MCF 10A (cell line): ENCODE measurements around the gene AP4M1. TPM values are rescaled to one million over a fixed set of nuclear protein-coding genes. Genes with fewer than 3 reads are reported as not detected.

Experiments used
- BruUV-seq: library from RNA; stranded (reverse); fragments of 400-500 nt; replicated peaks from 2 replicates; lab custom pipeline; 2021; lab: Mats Ljungman, UMichigan
- CTCF ChIA-PET: fragments of 300-600 bp; sonication (Branson Sonifier 250); formaldehyde crosslinking; extraction: SDS; loops from one replicate; lab custom pipeline; 2021; ENCODE audit warnings: antibody characterized with exemption, inconsistent platforms; lab: Yijun Ruan, JAX
- POLR2A ChIA-PET: fragments of 300-600, 350-650 bp; sonication (Branson Sonifier 250); formaldehyde crosslinking; extraction: SDS; loops from one replicate; lab custom pipeline; 2020; ENCODE audit warnings: antibody characterized with exemption, inconsistent platforms; lab: Yijun Ruan, JAX
- DNase-seq: peaks from one replicate; pipeline ENCODE4 v3.0.0-alpha.2; 2018; ENCODE audit not compliant: unreplicated experiment
- H3K27ac Mint-ChIP-seq: one replicate; pipeline ENCODE4 v1.8.0; 2022; ENCODE audit warnings: mild to moderate bottlenecking, low read depth, mixed read lengths; ENCODE audit not compliant: unreplicated experiment
- H3K27me3 Mint-ChIP-seq: one replicate; pipeline ENCODE4 v1.8.0; 2022; ENCODE audit warnings: mixed read lengths; ENCODE audit not compliant: insufficient read depth, unreplicated experiment
- H3K36me3 Mint-ChIP-seq: one replicate; pipeline ENCODE4 v1.8.0; 2022; ENCODE audit warnings: mild to moderate bottlenecking, moderate library complexity, mixed read lengths; ENCODE audit not compliant: insufficient read depth, unreplicated experiment
- H3K4me1 Mint-ChIP-seq: one replicate; pipeline ENCODE4 v1.8.0; 2022; ENCODE audit warnings: mixed read lengths; ENCODE audit not compliant: insufficient read depth, unreplicated experiment
- H3K4me3 Mint-ChIP-seq: one replicate; pipeline ENCODE4 v1.8.0; 2022; ENCODE audit warnings: mild to moderate bottlenecking, moderate library complexity, mixed read lengths; ENCODE audit not compliant: unreplicated experiment
- H3K9me3 Mint-ChIP-seq: one replicate; pipeline ENCODE4 v1.8.0; 2022; ENCODE audit warnings: mixed read lengths; ENCODE audit not compliant: unreplicated experiment
- intact Hi-C: fragments of 100-400 bp; cut with micrococcal nuclease; formaldehyde crosslinking; loops from 2 replicates; pipeline ENCODE4 v1.14.1; 2022
- total RNA-seq: library from RNA; stranded (reverse); gene quantifications from 2 replicates; pipeline ENCODE4 v1.2.3, GENCODE V29; 2022
- TF ChIP-seq, protein P1 (sequence below): fragments of 200-600 bp; IDR thresholded peaks from one replicate; pipeline ENCODE4 v1.8.0; 2022; ENCODE audit warnings: antibody characterized with exemption, mild to moderate bottlenecking; ENCODE audit not compliant: unreplicated experiment

AP4M1 gene
- total RNA-seq, 1 experiment from 2014 or later: 13.5 TPM

DNA sequence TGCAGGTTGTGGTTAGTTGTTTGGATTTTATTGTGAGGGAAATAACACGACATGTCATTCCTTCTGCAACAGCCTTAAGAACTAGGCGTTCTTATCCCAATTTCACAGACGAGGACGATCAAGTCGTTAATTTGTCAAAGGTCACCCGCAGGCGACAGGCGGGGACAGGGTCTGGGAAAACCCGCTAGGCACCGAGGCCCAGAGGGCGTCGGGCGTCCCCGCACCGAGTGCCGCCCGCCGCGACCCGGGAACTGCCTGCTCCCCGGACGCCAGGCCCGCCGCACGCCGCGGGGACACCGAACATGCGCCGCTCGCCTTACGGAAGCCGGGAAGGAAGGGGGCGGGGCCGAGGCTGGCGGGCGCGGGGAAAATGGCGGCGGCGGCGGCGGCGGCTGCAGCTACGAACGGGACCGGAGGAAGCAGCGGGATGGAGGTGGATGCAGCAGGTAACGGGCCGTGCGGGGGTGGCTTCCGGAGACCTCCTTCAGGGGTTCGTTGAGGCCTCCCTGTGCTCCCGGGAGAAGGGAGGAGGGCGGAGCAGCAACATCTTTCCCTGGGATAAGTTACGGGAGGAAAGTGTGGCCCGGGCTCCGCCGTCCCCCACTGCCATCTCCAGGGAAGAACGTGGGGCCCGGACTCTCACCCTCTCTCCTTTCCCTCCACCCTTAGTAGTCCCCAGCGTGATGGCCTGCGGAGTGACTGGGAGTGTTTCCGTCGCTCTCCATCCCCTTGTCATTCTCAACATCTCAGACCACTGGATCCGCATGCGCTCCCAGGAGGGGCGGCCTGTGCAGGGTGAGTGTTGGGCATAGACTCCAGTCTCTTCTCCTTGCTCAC, 12.6 kb upstream of the AP4M1 start, which contains the start of gene COPS6:
Gene COPS6 (plus strand): TSS at position 349 of the 837 bp plus-strand sequence. CDS start 22 bp downstream, at position 371.
- BruUV-seq: no TSS peak
- POLR2A ChIA-PET: interaction anchor here (0.6 to 3.7 kb wide), 16 partner anchors 8 to 651 kb away, joined by 3 to 92 read pairs (median 4); partner anchors contain the start of genes AP4M1, LAMTOR4, MCM7 and PTCD1
- CTCF ChIA-PET: interaction anchor here (0.6 to 1.2 kb wide), 4 partner anchors 37 to 100 kb away, joined by 3 to 5 read pairs (median 3); no protein-coding TSS in a partner anchor
- Mint-ChIP-seq H3K4me1 (peaks cover 18% of the 10 kb centered on the region), H3K4me3 (peak within 1 kb of the TSS; percentile 92), H3K36me3 (peaks cover 51% of the 10 kb centered on the region), H3K27ac (peak within 1 kb of the TSS; percentile 76), H3K9me3 (no peaks in the 10 kb centered on the region), H3K27me3 (no peaks in the 10 kb centered on the region)
- peak; percentile 72 for DNase-seq
- TF ChIP-seq, protein P1, sequence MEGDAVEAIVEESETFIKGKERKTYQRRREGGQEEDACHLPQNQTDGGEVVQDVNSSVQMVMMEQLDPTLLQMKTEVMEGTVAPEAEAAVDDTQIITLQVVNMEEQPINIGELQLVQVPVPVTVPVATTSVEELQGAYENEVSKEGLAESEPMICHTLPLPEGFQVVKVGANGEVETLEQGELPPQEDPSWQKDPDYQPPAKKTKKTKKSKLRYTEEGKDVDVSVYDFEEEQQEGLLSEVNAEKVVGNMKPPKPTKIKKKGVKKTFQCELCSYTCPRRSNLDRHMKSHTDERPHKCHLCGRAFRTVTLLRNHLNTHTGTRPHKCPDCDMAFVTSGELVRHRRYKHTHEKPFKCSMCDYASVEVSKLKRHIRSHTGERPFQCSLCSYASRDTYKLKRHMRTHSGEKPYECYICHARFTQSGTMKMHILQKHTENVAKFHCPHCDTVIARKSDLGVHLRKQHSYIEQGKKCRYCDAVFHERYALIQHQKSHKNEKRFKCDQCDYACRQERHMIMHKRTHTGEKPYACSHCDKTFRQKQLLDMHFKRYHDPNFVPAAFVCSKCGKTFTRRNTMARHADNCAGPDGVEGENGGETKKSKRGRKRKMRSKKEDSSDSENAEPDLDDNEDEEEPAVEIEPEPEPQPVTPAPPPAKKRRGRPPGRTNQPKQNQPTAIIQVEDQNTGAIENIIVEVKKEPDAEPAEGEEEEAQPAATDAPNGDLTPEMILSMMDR: no peak
- intact Hi-C loops: loop anchor here (1.0 to 10.0 kb wide), 2 partner anchors 11 to 174 kb away; partner anchors contain the start of gene TRIM4

DNA sequence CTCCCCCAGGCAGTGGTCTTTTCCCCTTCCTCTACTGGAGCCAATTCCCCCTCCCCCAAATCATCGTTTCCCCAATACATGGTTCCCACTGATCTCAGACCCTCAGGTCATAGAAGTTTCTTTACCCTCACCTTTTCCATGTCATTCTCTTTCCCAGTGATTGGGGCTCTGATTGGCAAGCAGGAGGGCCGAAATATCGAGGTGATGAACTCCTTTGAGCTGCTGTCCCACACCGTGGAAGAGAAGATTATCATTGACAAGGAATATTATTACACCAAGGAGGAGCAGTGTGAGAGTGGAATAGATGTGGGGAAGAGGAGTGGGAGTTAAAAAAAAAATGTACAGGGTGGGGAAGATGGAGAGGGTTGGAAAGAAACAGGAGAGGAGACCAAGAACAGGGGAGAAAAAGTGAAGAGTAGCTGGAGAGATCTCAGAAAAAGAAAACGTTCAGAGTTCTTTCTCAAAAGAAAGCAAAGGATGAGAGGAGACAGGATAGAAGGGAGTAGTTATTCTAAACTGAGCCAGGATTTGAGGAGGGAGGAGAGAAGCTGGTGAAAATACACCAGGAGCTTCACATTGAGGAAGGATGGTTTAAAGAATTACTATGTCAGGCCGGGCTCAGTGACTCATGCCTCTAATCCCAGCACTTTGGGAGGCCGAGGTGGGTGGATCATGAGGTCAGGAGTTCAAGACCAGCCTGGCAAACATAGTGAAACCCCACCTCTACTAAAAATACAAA, 11.8 kb upstream of the AP4M1 start:
- no peak for DNase-seq
- TF ChIP-seq, protein P1: no peak
- Mint-ChIP-seq H3K27ac (peak overlapping the region; percentile 76), H3K36me3 (peaks cover 56% of the 10 kb centered on the region), H3K4me1 (peaks cover 18% of the 10 kb centered on the region), H3K27me3 (no peaks in the 10 kb centered on the region), H3K4me3 (peak overlapping the region; percentile 92), H3K9me3 (no peaks in the 10 kb centered on the region)
- ChIA-PET POLR2A (interaction anchor here (0.6 to 3.7 kb wide), 17 partner anchors 9 to 590 kb away, joined by 3 to 92 read pairs (median 3); partner anchors contain the start of genes AP4M1, LAMTOR4, MBLAC1 and MCM7), CTCF (interaction anchor here (0.6 to 0.7 kb wide), 6 partner anchors 67 to 1512 kb away, joined by 3 read pairs; no protein-coding TSS in a partner anchor)
- no TSS peak for BruUV-seq
- intact Hi-C loops: loop anchor here (1.0 to 10.0 kb wide), 2 partner anchors 11 to 175 kb away; partner anchors contain the start of gene TRIM4

DNA sequence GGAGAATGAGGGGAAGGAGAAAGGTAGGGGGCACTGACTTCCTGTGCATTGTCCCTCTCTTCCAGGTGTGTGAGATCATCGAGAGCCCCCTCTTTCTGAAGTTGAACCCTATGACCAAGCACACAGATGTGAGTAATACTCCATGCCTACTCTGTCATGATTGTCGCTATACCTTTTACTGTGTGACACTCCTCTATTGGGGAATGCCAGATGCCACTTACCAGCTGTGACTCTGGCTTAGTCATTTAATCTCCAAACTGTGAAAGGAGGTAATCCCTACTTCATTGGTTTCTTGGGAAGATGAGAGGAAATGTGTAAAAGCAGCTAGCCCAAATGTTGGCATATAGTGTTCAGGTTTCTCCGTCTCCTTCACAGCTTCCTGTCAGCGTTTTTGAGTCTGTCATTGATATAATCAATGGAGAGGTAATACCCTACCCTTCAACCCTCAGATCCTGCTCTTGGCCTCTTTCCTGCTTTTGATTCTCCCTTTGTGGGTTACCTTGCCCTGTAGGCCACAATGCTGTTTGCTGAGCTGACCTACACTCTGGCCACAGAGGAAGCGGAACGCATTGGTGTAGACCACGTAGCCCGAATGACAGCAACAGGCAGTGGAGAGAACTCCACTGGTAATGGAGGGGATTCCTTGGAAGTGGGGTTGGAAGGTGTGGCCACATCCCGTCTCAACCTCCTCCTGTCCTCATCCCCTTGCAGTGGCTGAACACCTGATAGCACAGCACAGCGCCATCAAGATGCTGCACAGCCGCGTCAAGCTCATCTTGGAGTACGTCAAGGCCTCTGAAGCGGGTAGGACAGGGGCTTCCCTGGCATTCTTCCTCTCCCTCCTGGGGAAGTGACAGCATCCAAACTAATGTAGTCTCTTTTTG, 10.7 kb upstream of the AP4M1 start:
- no peak overlapping the region for H3K27ac Mint-ChIP-seq
- CTCF ChIA-PET: interaction anchor here (0.7 kb wide), 1 partner anchor 26 kb away, joined by 3 read pairs; no protein-coding TSS in a partner anchor

More for the DNA sequence above, 10.7 kb upstream of the AP4M1 start:
- Mint-ChIP-seq H3K27me3 (no peaks in the 10 kb centered on the region), H3K4me1 (peaks cover 18% of the 10 kb centered on the region), H3K9me3 (no peaks in the 10 kb centered on the region), H3K4me3 (peak overlapping the region; percentile 31), H3K36me3 (peaks cover 67% of the 10 kb centered on the region)
- TF ChIP-seq, protein P1: no peak
- intact Hi-C loops: no loop called here
- no peak for DNase-seq
- BruUV-seq: no TSS peak
- POLR2A ChIA-PET: interaction anchor here (0.9 to 3.7 kb wide), 6 partner anchors 10 to 58 kb away, joined by 3 to 92 read pairs (median 5); partner anchors contain the start of genes AP4M1, LAMTOR4, MBLAC1 and MCM7
